Progenitor cell of endocrine pancreas (in vitro differentiated cells): ENCODE data around the gene CACNA1B. TPM values are rescaled to one million over a fixed set of nuclear protein-coding genes. Genes with fewer than 3 reads are reported as not detected.
"Not testable (repeated sequence)": the region's sequence is repeated elsewhere in the genome, so short reads cannot be mapped to it uniquely, and the experiment has no call there.

Source experiments
- DNase-seq: peaks from one replicate; pipeline ENCODE4 v3.0.0; 2021; ENCODE audit warnings: low spot score; ENCODE audit not compliant: unreplicated experiment
- H3K27ac Mint-ChIP-seq: 2 replicates; pipeline ENCODE4 v1.8.0; 2021; ENCODE audit warnings: mild to moderate bottlenecking, moderate library complexity, mixed read lengths
- H3K27me3 Mint-ChIP-seq: 2 replicates; pipeline ENCODE4 v1.8.0; 2021; ENCODE audit warnings: mixed read lengths
- H3K36me3 Mint-ChIP-seq: 2 replicates; pipeline ENCODE4 v1.8.0; 2022; ENCODE audit warnings: mixed read lengths; ENCODE audit not compliant: insufficient read depth
- H3K4me1 Mint-ChIP-seq: 2 replicates; pipeline ENCODE4 v1.8.0; 2021; ENCODE audit warnings: low read depth, mixed read lengths
- H3K4me3 Mint-ChIP-seq: 2 replicates; pipeline ENCODE4 v1.8.0; 2021; ENCODE audit warnings: low read depth, mild to moderate bottlenecking, moderate library complexity, mixed read lengths
- H3K9me3 Mint-ChIP-seq: 2 replicates; pipeline ENCODE4 v1.8.0; 2021; ENCODE audit warnings: low read depth, mixed read lengths
- CTCF ChIP-seq: fragments of 200-600 bp; sonication (generic); IDR thresholded peaks from one replicate; pipeline ENCODE4 v1.5.0; 2021; ENCODE audit warnings: antibody characterized with exemption, mild to moderate bottlenecking; ENCODE audit not compliant: unreplicated experiment
- total RNA-seq: library from RNA; stranded (reverse); gene quantifications from 2 replicates; pipeline ENCODE4 v1.2.1, GENCODE V29; 2021

CACNA1B gene
- total RNA-seq, 1 donor from 2014 or later = 2.4 TPM

- Mint-ChIP-seq H3K4me3 (no peak overlapping the region), H3K27me3 (no peaks in the 10 kb centered on the region), H3K27ac (no peak overlapping the region), H3K4me1 (no peaks in the 10 kb centered on the region), H3K9me3 (peaks cover 12% of the 10 kb centered on the region), H3K36me3 (peaks cover 5% of the 10 kb centered on the region)
- TF ChIP-seq CTCF = no peak
- DNase-seq = no peak
These were observed 203.4 kb downstream of the CACNA1B start for GRCh38 chr9:138080979-138081378.

GRCh38 chr9:138082918-138083636 is 205.5 kb downstream of the CACNA1B start:
- peaks cover 7% of the 10 kb centered on the region for H3K36me3 Mint-ChIP-seq
- TF ChIP-seq CTCF = no peak
- no peaks in the 10 kb centered on the region for H3K4me1 Mint-ChIP-seq
- no peak overlapping the region for H3K4me3 Mint-ChIP-seq
- no peak for DNase-seq
- peaks cover 23% of the 10 kb centered on the region for H3K9me3 Mint-ChIP-seq
- no peak overlapping the region for H3K27ac Mint-ChIP-seq
- H3K27me3 Mint-ChIP-seq = no peaks in the 10 kb centered on the region

DNA sequence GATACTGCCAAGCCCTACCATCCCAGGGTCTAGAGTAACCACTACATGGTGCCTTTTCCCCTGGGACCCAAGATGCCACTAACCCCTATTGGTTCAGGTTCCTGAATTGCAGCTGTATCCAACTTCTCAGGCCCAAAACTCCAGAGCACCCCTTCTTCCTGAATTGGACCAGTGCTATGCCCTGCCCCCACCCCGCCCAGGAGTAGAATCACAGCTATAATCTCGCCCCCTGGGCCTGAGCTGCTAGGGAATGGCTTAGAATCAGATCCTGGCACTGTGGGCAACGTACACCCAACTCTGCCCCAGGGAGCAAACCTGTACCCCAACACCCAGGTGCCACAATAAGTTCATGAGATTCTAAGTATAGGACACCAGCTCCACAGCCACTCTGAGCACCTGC is 206.3 kb downstream of the CACNA1B start:
- no peaks in the 10 kb centered on the region for H3K4me1 Mint-ChIP-seq
- DNase-seq = no peak
- peaks cover 23% of the 10 kb centered on the region for H3K9me3 Mint-ChIP-seq
- no peak overlapping the region for H3K27ac Mint-ChIP-seq
- peaks cover 7% of the 10 kb centered on the region for H3K36me3 Mint-ChIP-seq
- no peak overlapping the region for H3K4me3 Mint-ChIP-seq
- TF ChIP-seq CTCF = no peak
- H3K27me3 Mint-ChIP-seq = no peaks in the 10 kb centered on the region

DNA sequence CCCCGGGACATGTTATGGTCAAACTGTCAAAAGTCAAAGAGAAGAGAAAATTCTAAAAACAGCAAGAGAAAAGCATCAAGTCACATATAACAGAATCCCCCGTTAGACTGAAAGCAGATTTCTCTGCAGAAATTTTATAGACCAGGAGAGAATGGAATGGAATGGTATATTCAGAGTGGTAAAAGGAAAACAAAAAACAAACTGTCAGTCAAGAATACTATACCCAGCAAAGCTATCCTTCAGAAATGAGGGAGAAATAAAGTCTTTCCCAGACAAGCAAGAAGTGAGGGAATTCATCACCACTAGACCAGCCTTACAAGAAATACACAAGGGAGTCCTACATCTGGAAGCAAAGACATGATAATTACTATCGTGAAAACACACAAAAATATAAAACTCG is 208.0 kb downstream of the CACNA1B start:
- no peaks in the 10 kb centered on the region for H3K27me3 Mint-ChIP-seq
- TF ChIP-seq CTCF = no peak
- no peak overlapping the region for H3K4me3 Mint-ChIP-seq
- no peak overlapping the region for H3K27ac Mint-ChIP-seq
- H3K36me3 Mint-ChIP-seq = peaks cover 7% of the 10 kb centered on the region
- no peak for DNase-seq
- no peaks in the 10 kb centered on the region for H3K4me1 Mint-ChIP-seq
- H3K9me3 Mint-ChIP-seq = peaks cover 35% of the 10 kb centered on the region

GRCh38 chr9:138092057-138092456 is 214.5 kb downstream of the CACNA1B start:
- H3K36me3 Mint-ChIP-seq, H3K4me1 Mint-ChIP-seq, H3K27me3 Mint-ChIP-seq, DNase-seq, H3K27ac Mint-ChIP-seq, H3K4me3 Mint-ChIP-seq: not testable (repeated sequence)
- H3K9me3 Mint-ChIP-seq = peaks cover 31% of the 10 kb centered on the region

GRCh38 chr9:138094028-138094427 is 216.4 kb downstream of the CACNA1B start:
- Mint-ChIP-seq H3K36me3 (peaks cover 2% of the 10 kb centered on the region), H3K27me3 (no peaks in the 10 kb centered on the region), H3K4me1 (no peaks in the 10 kb centered on the region), H3K27ac (no peak overlapping the region), H3K4me3 (no peak overlapping the region), H3K9me3 (peaks cover 25% of the 10 kb centered on the region)
- no peak for DNase-seq
- TF ChIP-seq CTCF = no peak
